MM.1S (cell line): Measurements from ENCODE around the gene MBD2.

Experiments used
- EZH2 ChIP-seq: fragments of 300-600 bp; sonication (generic); optimal IDR thresholded peaks from 2 replicates; pipeline ENCODE3; 2017; ENCODE audit warnings: low read depth, mild to moderate bottlenecking, antibody characterized with exemption, low read length, mixed read lengths
- TF ChIP-seq, protein P1 (sequence below): fragments of 300-600 bp; sonication (generic); IDR thresholded peaks from 2 replicates; pipeline ENCODE4 v1.5.1; 2016; ENCODE audit warnings: antibody characterized with exemption, low read length, mixed read lengths

- TF ChIP-seq, protein P1, sequence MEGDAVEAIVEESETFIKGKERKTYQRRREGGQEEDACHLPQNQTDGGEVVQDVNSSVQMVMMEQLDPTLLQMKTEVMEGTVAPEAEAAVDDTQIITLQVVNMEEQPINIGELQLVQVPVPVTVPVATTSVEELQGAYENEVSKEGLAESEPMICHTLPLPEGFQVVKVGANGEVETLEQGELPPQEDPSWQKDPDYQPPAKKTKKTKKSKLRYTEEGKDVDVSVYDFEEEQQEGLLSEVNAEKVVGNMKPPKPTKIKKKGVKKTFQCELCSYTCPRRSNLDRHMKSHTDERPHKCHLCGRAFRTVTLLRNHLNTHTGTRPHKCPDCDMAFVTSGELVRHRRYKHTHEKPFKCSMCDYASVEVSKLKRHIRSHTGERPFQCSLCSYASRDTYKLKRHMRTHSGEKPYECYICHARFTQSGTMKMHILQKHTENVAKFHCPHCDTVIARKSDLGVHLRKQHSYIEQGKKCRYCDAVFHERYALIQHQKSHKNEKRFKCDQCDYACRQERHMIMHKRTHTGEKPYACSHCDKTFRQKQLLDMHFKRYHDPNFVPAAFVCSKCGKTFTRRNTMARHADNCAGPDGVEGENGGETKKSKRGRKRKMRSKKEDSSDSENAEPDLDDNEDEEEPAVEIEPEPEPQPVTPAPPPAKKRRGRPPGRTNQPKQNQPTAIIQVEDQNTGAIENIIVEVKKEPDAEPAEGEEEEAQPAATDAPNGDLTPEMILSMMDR = no peak
- TF ChIP-seq EZH2 = no peak
Measured at GRCh38 chr18:54130177-54130576, 94.3 kb downstream of the MBD2 start.
